B cell (primary cell): ENCODE data around the gene RAI1. TPM values are rescaled to one million over a fixed set of nuclear protein-coding genes. Genes with fewer than 3 reads are reported as not detected.

Source experiments
- ATAC-seq: fragments of 200-7000 bp; cut with Tn5 transposase; one replicate; pipeline ENCODE4 v1.10.0; 2021; ENCODE audit warnings: low read depth, mild to moderate bottlenecking, moderate number of reproducible peaks, moderate library complexity
- CTCF ChIA-PET: fragments of 350-600 bp; sonication (Branson Sonifier 250); formaldehyde crosslinking; loops from one replicate; lab custom pipeline; 2021; ENCODE audit warnings: antibody characterized with exemption, inconsistent platforms; lab: Charles Lee
- POLR2A ChIA-PET: fragments of 350-600 bp; sonication (Branson Sonifier 250); formaldehyde crosslinking; loops from one replicate; lab custom pipeline; 2021; ENCODE audit warnings: antibody characterized with exemption; lab: Charles Lee
- DNase-seq: peaks from one replicate; pipeline ENCODE4 v3.0.0; 2013
- H2AFZ ChIP-seq: 2 replicates; pipeline ENCODE4 v1.6.1; 2012; ENCODE audit warnings: mild to moderate bottlenecking, low read depth, low read length; ENCODE audit not compliant: insufficient read depth, poor library complexity, severe bottlenecking
- H3K27ac ChIP-seq, 2 donors: 1 replicate in 1 of 2; 2 replicates in 1 of 2; pipeline ENCODE4 v1.5.1; 2012 to 2013; ENCODE audit warnings: low read length in 2 of 2, mild to moderate bottlenecking in 2 of 2, moderate library complexity in 1 of 2
- H3K27me3 ChIP-seq, 4 experiments: fragments of 200-600 bp in 1 of 4; sonication (generic) in 1 of 4; replicated peaks in 1 of 4; 1 replicate in 2 of 4; 2 replicates in 2 of 4; pipeline versions ENCODE4 v1.6.1 to v1.7.0; 2013 to 2016; ENCODE audit warnings: low read length in 3 of 4, mild to moderate bottlenecking in 2 of 4, mixed read lengths in 1 of 4, moderate library complexity in 1 of 4; ENCODE audit not compliant: insufficient read depth in 4 of 4, control insufficient read depth in 3 of 4; ENCODE audit errors: control extremely low read depth in 1 of 4
- H3K36me3 ChIP-seq, 2 experiments: replicated peaks in 1 of 2; 1 replicate in 1 of 2; 2 replicates in 1 of 2; pipeline versions ENCODE4 v1.6.1 to v1.7.1; 2013; ENCODE audit warnings: low read length in 1 of 2; ENCODE audit not compliant: insufficient read depth in 2 of 2, control insufficient read depth in 1 of 2; ENCODE audit errors: control extremely low read depth in 1 of 2, extremely low read depth in 1 of 2
- H3K4me1 ChIP-seq, 2 donors: fragments of 200-600 bp in 1 of 2; sonication (generic) in 1 of 2; 1 replicate in 1 of 2; 2 replicates in 1 of 2; pipeline versions ENCODE4 v1.5.1 to v1.6.1; 2013 to 2017; ENCODE audit warnings: low read length in 2 of 2; ENCODE audit not compliant: control insufficient read depth in 2 of 2, insufficient read depth in 2 of 2
- H3K4me2 ChIP-seq: replicated peaks from 2 replicates; pipeline ENCODE3; 2012; ENCODE audit warnings: mild to moderate bottlenecking, low read depth, low read length; ENCODE audit not compliant: poor library complexity, severe bottlenecking
- H3K4me3 ChIP-seq, 5 experiments: fragments of 200-600 bp in 1 of 5; sonication (generic) in 1 of 5; 1 replicate in 3 of 5; 2 replicates in 2 of 5; pipeline versions ENCODE4 v1.5.1 to v1.7.0; 2011 to 2016; ENCODE audit warnings: low read length in 4 of 5, mild to moderate bottlenecking in 4 of 5, low read depth in 2 of 5, control low read depth in 1 of 5, moderate library complexity in 1 of 5; ENCODE audit not compliant: insufficient read depth in 1 of 5; ENCODE audit errors: control extremely low read depth in 1 of 5, extremely low read depth in 1 of 5
- H3K79me2 ChIP-seq: fragments of 200-600 bp; sonication (generic); one replicate; pipeline ENCODE4 v1.6.0; 2016; ENCODE audit warnings: low read length; ENCODE audit not compliant: control insufficient read depth, insufficient read depth
- H3K9ac ChIP-seq: fragments of 200-600 bp; sonication (generic); 2 replicates; pipeline ENCODE4 v1.6.1; 2017; ENCODE audit warnings: mild to moderate bottlenecking, low read length, moderate library complexity
- H3K9me3 ChIP-seq, 3 donors: one replicate each; pipeline versions ENCODE4 v1.6.1 to v1.7.1; 2013; ENCODE audit warnings: low read length in 2 of 3; ENCODE audit not compliant: control insufficient read depth in 2 of 3, insufficient read depth in 1 of 3; ENCODE audit errors: control extremely low read depth in 1 of 3
- H4K20me1 ChIP-seq: 2 replicates; pipeline ENCODE4 v1.6.0; 2012; ENCODE audit warnings: mild to moderate bottlenecking, low read length; ENCODE audit not compliant: insufficient read depth, control insufficient read depth, poor library complexity, severe bottlenecking
- H3K27ac Mint-ChIP-seq: one replicate; pipeline ENCODE4 v1.8.0; 2021; ENCODE audit warnings: mixed read lengths
- H3K27me3 Mint-ChIP-seq: one replicate; pipeline ENCODE4 v1.8.0; 2021; ENCODE audit warnings: mixed read lengths
- H3K4me1 Mint-ChIP-seq: one replicate; pipeline ENCODE4 v1.8.0; 2021; ENCODE audit warnings: mixed read lengths
- H3K4me3 Mint-ChIP-seq: one replicate; pipeline ENCODE4 v1.8.0; 2021; ENCODE audit warnings: mixed read lengths
- H3K9me3 Mint-ChIP-seq: one replicate; pipeline ENCODE4 v1.8.0; 2022; ENCODE audit warnings: mixed read lengths; ENCODE audit not compliant: insufficient read depth
- EZH2 ChIP-seq: IDR thresholded peaks from 2 replicates; pipeline ENCODE4 v1.6.1; 2012; ENCODE audit warnings: borderline replicate concordance, low read depth, mild to moderate bottlenecking, moderate library complexity, low read length; ENCODE audit not compliant: insufficient read depth, poor library complexity, severe bottlenecking
- WGBS: methylation state at CpG from one replicate; pipeline ENCODE4 v1.1.5; 2013; ENCODE audit warnings: missing lambda C conversion rate; ENCODE audit not compliant: insufficient coverage; 5-methylcytosine and 5-hydroxymethylcytosine counted together
- intact Hi-C: fragments of 100-400 bp; cut with micrococcal nuclease; formaldehyde crosslinking; loops from one replicate; pipeline ENCODE4 v1.10.0; 2022
- polyA plus RNA-seq: library from polyadenylated mRNA; depleted of rRNA; stranded (reverse); fragments of >200 nt; gene quantifications from 2 replicates; pipeline ENCODE4 v1.2.3, GENCODE V29; 2012
- total RNA-seq, 2 donors: library from RNA; stranded (reverse); fragments of 120-200 nt in 1 of 2; gene quantifications; 1 replicate in 1 of 2; 2 replicates in 1 of 2; pipeline versions ENCODE4 v1.2.3 to v1.2.4, GENCODE V29; 2013 to 2022
- TF ChIP-seq, protein P1 (sequence below): fragments of 200-600 bp; IDR thresholded peaks from one replicate; pipeline ENCODE4 v1.8.0; 2022; ENCODE audit warnings: antibody characterized with exemption, mild to moderate bottlenecking

Gene RAI1
- total and polyA plus RNA-seq, 2 donors (not counting 1 experiment from before 2014, with no cell fraction given) = 4.7 to 34.0 TPM

DNA sequence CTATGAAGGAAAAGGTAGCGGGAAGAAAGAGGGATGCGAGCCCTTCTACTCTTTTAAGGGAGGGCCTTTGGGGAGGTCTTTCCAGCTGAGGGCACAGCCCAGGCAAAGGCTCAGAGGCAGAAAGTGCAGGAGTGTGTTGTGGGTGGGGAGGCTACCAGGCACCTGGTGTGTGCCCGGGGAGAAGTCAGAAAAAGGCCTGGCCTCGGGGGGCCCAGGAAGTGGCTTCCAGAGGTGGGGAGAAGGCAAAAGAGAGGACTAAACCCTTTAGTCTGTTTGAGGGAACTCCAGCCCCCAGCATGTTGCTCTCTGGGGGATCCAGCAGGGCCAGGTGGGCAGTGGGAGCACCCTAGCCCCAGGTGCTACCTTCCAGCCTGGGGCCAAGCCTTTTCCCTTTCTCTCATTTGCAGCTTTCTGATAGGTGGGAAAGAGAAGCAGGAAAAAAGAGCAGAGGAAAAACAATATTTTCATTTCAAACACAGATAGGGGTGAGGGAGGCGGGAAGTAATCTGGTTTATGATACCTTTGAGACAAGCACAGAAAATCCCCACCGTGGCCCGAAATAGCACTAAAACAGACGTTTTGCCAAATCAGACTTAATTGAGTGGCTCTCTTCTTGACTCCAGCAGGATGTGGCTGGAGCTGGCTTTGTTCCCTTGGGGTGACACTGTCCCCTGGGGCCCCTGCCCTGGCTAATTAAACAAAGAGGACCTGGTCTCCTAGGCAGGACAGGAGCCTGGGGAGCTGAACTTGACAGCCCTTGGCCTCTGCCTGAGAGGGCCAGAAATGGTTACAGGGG is 10.4 kb downstream of the RAI1 start:
- no peaks in the 10 kb centered on the region for H3K36me3 ChIP-seq
- H3K27ac ChIP-seq = peak overlapping the region; percentile 2 to 66
- ATAC-seq = peak; percentile 10
- no peaks in the 10 kb centered on the region for H3K27me3 ChIP-seq
- DNase-seq = peak; percentile 48
- intact Hi-C loops = loop anchor here (1.0 to 5.0 kb wide), 3 partner anchors 8 to 146 kb away; partner anchors contain the start of gene SREBF1
- ChIA-PET POLR2A (interaction anchor here (0.6 to 1.5 kb wide), 4 partner anchors 8 to 399 kb away, joined by 3 to 9 read pairs (median 4); partner anchors contain the start of gene PEMT), CTCF (interaction anchor here (0.9 to 3.2 kb wide), 4 partner anchors 9 to 169 kb away, joined by 3 to 14 read pairs (median 6); no protein-coding TSS in a partner anchor)
- H3K4me1 ChIP-seq = peaks cover 48 to 52% of the 10 kb centered on the region in 2 donors
- no peaks in the 10 kb centered on the region for H4K20me1 ChIP-seq
- Mint-ChIP-seq H3K4me1 (peaks cover 47% of the 10 kb centered on the region), H3K27me3 (no peaks in the 10 kb centered on the region), H3K27ac (peak overlapping the region; percentile 1), H3K4me3 (peak overlapping the region; percentile 30), H3K9me3 (no peaks in the 10 kb centered on the region)
- 27% methylated on average over 8 of the region's 8 CpGs for WGBS
- H3K9ac ChIP-seq = peak overlapping the region; percentile 7
- H3K9me3 ChIP-seq = no peaks in the 10 kb centered on the region
- TF ChIP-seq, protein P1, sequence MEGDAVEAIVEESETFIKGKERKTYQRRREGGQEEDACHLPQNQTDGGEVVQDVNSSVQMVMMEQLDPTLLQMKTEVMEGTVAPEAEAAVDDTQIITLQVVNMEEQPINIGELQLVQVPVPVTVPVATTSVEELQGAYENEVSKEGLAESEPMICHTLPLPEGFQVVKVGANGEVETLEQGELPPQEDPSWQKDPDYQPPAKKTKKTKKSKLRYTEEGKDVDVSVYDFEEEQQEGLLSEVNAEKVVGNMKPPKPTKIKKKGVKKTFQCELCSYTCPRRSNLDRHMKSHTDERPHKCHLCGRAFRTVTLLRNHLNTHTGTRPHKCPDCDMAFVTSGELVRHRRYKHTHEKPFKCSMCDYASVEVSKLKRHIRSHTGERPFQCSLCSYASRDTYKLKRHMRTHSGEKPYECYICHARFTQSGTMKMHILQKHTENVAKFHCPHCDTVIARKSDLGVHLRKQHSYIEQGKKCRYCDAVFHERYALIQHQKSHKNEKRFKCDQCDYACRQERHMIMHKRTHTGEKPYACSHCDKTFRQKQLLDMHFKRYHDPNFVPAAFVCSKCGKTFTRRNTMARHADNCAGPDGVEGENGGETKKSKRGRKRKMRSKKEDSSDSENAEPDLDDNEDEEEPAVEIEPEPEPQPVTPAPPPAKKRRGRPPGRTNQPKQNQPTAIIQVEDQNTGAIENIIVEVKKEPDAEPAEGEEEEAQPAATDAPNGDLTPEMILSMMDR = no peak
- no peak for TF ChIP-seq EZH2
- H3K4me3 ChIP-seq = no peak overlapping the region
- peaks cover 71% of the 10 kb centered on the region for H3K79me2 ChIP-seq
- H3K4me2 ChIP-seq = peak overlapping the region; percentile 90
- no peak overlapping the region for H2AFZ ChIP-seq
